Transverse colon (tissue), 4 donors: ENCODE data around the gene CXCL17. TPM values are rescaled to one million over a fixed set of nuclear protein-coding genes. Genes with fewer than 3 reads are reported as not detected.

Experiments used
- DNase-seq: peaks from one replicate; pipeline ENCODE4 v3.0.0-alpha.2; 2019
- H3K27ac ChIP-seq, 4 donors: fragments of 200-600 bp; sonication (generic); 2 replicates each; pipeline ENCODE4 v1.5.1; 2016 to 2018; ENCODE audit warnings: inconsistent platforms in 4 of 4
- H3K27me3 ChIP-seq: fragments of 200-600 bp; sonication (generic); 2 replicates; pipeline ENCODE4 v1.5.1; 2017; ENCODE audit warnings: inconsistent platforms
- H3K36me3 ChIP-seq, 4 donors: fragments of 200-600 bp; sonication (generic); 2 replicates each; pipeline ENCODE4 v1.5.1; 2017 to 2019; ENCODE audit warnings: inconsistent platforms in 4 of 4
- H3K4me1 ChIP-seq, 4 donors: fragments of 200-600 bp; sonication (generic); 2 replicates each; pipeline ENCODE4 v1.5.1; 2017 to 2020; ENCODE audit warnings: inconsistent platforms in 4 of 4
- H3K4me3 ChIP-seq, 4 donors: fragments of 200-600 bp; sonication (generic); 1 replicate in 1 of 4; 2 replicates in 3 of 4; pipeline versions ENCODE4 v1.5.1 to v1.6.1; 2017 to 2019; ENCODE audit warnings: inconsistent platforms in 4 of 4
- H3K9me3 ChIP-seq, 2 donors: fragments of 200-600 bp; sonication (generic); 2 replicates each; pipeline ENCODE4 v1.5.1; 2017 to 2019; ENCODE audit warnings: inconsistent platforms in 2 of 2
- CTCF ChIP-seq, 5 experiments: fragments of 200-600 bp in 3 of 5; fragments of 450-650 bp in 2 of 5; sonication (generic) in 3 of 5; IDR thresholded peaks; 1 replicate in 2 of 5; 2 replicates in 3 of 5; pipeline ENCODE4 v1.5.1; 2016 to 2017; ENCODE audit warnings: antibody characterized with exemption in 5 of 5, inconsistent platforms in 3 of 5, mild to moderate bottlenecking in 2 of 5, moderate library complexity in 1 of 5
- EP300 ChIP-seq: sonication (generic); formaldehyde crosslinking; IDR thresholded peaks from one replicate; pipeline ENCODE4 v1.6.1; 2017; ENCODE audit warnings: antibody characterized with exemption, low read depth
- POLR2A ChIP-seq: fragments of 450-650 bp; IDR thresholded peaks from one replicate; pipeline ENCODE4 v1.6.1; 2016; ENCODE audit warnings: antibody characterized with exemption, mild to moderate bottlenecking, moderate library complexity
- POLR2AphosphoS5 ChIP-seq, 3 donors: sonication (generic); formaldehyde crosslinking; IDR thresholded peaks; one replicate each; pipeline ENCODE4 v1.6.1; 2016; ENCODE audit warnings: antibody characterized with exemption in 3 of 3
- WGBS, 2 donors: methylation state at CpG; one replicate each; pipeline ENCODE4 v1.1.5; 2018; ENCODE audit warnings: low coverage in 1 of 2; 5-methylcytosine and 5-hydroxymethylcytosine counted together
- in situ Hi-C, 4 donors: fragments of 200-750 bp; cut with MboI; loops; one replicate each; pipeline versions ENCODE4 v1.15.0 to v1.15.1; 2017; ENCODE audit warnings: low sequenced_read_pairs in 3 of 4, low pct_ligation_motif_present in 1 of 4, low pct_unique_long_range_greater_than_20kb in 1 of 4
- intact Hi-C: fragments of 100-400 bp; cut with DNase I; formaldehyde crosslinking; loops from one replicate; pipeline ENCODE4 v1.15.1; 2023; ENCODE audit warnings: low total_unique reads
- small RNA-seq, 4 donors: library from RNA; depleted of rRNA; stranded (forward); fragments of <200 nt; gene quantifications; one replicate each; pipeline ENCODE3, GENCODE V24; 2016
- total RNA-seq, 4 donors: library from RNA; depleted of rRNA; stranded (reverse); fragments of >200 nt; gene quantifications; one replicate each; pipeline ENCODE4 v1.1.0, GENCODE V29; 2016

CXCL17 gene
- total RNA-seq, 4 donors from 2014 or later: not detected

- TF ChIP-seq EP300 (no peak), CTCF (IDR thresholded peaks at IDR 0.05) (peak; percentile 47 to 80 (median 54)), POLR2A (peak; percentile 46), POLR2AphosphoS5 (IDR thresholded peaks at IDR 0.05) (peak in 2 of 3 donors; percentile 18 to 54)
- WGBS, 2 donors: 1% methylated on average over 43 of the region's 48 CpGs; no CpG with 5 or more reads in 1 of the 2 donors
- in situ Hi-C loops (no loop called here), intact Hi-C loops (no loop called here)
- H3K36me3 ChIP-seq: no peaks in the 10 kb centered on the region
- peaks cover 56% of the 10 kb centered on the region for H3K27me3 ChIP-seq
- peaks cover 7 to 12% (median 10%) of the 10 kb centered on the region in 4 donors for H3K4me1 ChIP-seq
- H3K9me3 ChIP-seq: no peaks in the 10 kb centered on the region
- peak overlapping the region; percentile 68 to 77 (median 74) for H3K27ac ChIP-seq
- H3K4me3 ChIP-seq: peak overlapping the region; percentile 6 to 50 (median 28)
- peak; percentile 86 for DNase-seq
Observed at GRCh38 chr19:42386974-42387707, 55.6 kb downstream of the CXCL17 start.

GRCh38 chr19:42380155-42380554 lies 62.6 kb downstream of the CXCL17 start:
- WGBS, 2 donors: 71 to 93% methylated on average over 3 to 6 of the region's 6 CpGs
- Histone ChIP-seq H3K4me3 (no peak overlapping the region), H3K4me1 (no peaks in the 10 kb centered on the region), H3K9me3 (no peaks in the 10 kb centered on the region), H3K27ac (no peak overlapping the region), H3K36me3 (no peaks in the 10 kb centered on the region), H3K27me3 (peaks cover 29% of the 10 kb centered on the region)
- intact Hi-C loops (no loop called here), in situ Hi-C loops (no loop called here)
- TF ChIP-seq POLR2AphosphoS5 (IDR thresholded peaks at IDR 0.05): no peak
- TF ChIP-seq CTCF (IDR thresholded peaks at IDR 0.05): no peak
- no peak for TF ChIP-seq EP300
- DNase-seq: no peak

Small RNA genes within 50 kb of the gene (small RNA-seq; reads per million reads assigned to genes)
- gene RNU4-60P: 0 reads per million in 4 donors

Other genes starting within 250 kb of the CXCL17 start
- 10 to 100 TPM; 52.2 to 90.8 (median 63.0) TPM for gene DEDD2, start 225.3 kb downstream of the CXCL17 start, total RNA-seq
- gene ZNF526, start 222.6 kb downstream of the CXCL17 start, total RNA-seq: 10 to 100 TPM in 1 of 4 donors, 1 to 10 TPM in 3; 6.4 to 19.5 (median 6.8) TPM
- gene GSK3A, start 200.3 kb downstream of the CXCL17 start, total RNA-seq: 10 to 100 TPM; 10.7 to 46.4 (median 31.0) TPM
- gene ERF, start 187.8 kb downstream of the CXCL17 start, total RNA-seq: 10 to 100 TPM; 20.9 to 67.3 (median 30.5) TPM
- 10 to 100 TPM; 35.1 to 96.5 (median 43.6) TPM for gene CIC, start 173.7 kb downstream of the CXCL17 start, total RNA-seq
- under 1 TPM in 2 of 4 donors, not detected in 2; 0.41 to 0.79 TPM for gene PRR19, start 140.8 kb downstream of the CXCL17 start, total RNA-seq
- gene PAFAH1B3, start 140.3 kb downstream of the CXCL17 start, total RNA-seq: 10 to 100 TPM in 3 of 4 donors, not detected in 1; 16.7 to 35.2 (median 24.4) TPM
- gene TMEM145, start 129.6 kb downstream of the CXCL17 start, total RNA-seq: not detected
- gene MEGF8, start 117.3 kb downstream of the CXCL17 start, total RNA-seq: 10 to 100 TPM; 15.3 to 40.4 (median 22.8) TPM
- gene CNFN, start 52.6 kb downstream of the CXCL17 start, total RNA-seq: 1 to 10 TPM in 1 of 4 donors, not detected in 3; 2.7 TPM
- 10 to 100 TPM in 3 of 4 donors, 1 to 10 TPM in 1; 7.1 to 60.2 (median 25.9) TPM for gene LIPE, start 15.6 kb downstream of the CXCL17 start, total RNA-seq
- 100 to 1,000 TPM in 3 of 4 donors, 10 to 100 TPM in 1; 38.6 to 835 (median 564) TPM for gene CEACAM1, start 85.5 kb upstream of the CXCL17 start, total RNA-seq
- gene CEACAM8, start 152.0 kb upstream of the CXCL17 start, total RNA-seq: 1 to 10 TPM in 1 of 4 donors, under 1 TPM in 1, not detected in 2; 0.32 to 1.5 TPM